HG02678 (cell line): ENCODE results near the gene DNHD1.

Experiments used
- ATAC-seq: cut with Tn5 transposase; IDR thresholded peaks from one replicate; pipeline ENCODE4 v1.9.1; 2021; ENCODE audit warnings: mild to moderate bottlenecking, moderate library complexity; ENCODE audit not compliant: unreplicated experiment

DNHD1 gene

GRCh38 chr11:6611092-6611962 lies 114.2 kb downstream of the DNHD1 start:
- no peak for ATAC-seq

DNA sequence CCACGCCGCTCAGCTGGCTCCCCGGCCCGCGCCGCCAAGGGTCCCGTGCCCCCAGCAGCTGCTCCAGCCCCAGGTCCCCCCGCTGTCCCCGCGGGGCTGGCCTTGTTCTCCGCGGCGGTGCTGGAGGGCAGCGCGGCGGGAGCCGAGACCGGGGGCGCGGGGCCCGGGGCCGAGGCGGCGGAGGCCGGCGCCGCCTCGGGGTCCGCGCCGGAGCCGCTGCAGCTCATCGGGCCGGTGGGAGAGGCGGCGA lies 114.8 kb downstream of the DNHD1 start:
- peak; percentile 11 for ATAC-seq

GRCh38 chr11:6612213-6613041 lies 115.3 kb downstream of the DNHD1 start, which contains the start of gene TAF10:
Gene TAF10 (minus strand): TSS chr11:6612216. CDS start chr11:6612189, 27 bp downstream.
- peak; percentile 89 for ATAC-seq

- no peak for ATAC-seq
Observed at GRCh38 chr11:6613496-6613895, 116.4 kb downstream of the DNHD1 start.

DNA sequence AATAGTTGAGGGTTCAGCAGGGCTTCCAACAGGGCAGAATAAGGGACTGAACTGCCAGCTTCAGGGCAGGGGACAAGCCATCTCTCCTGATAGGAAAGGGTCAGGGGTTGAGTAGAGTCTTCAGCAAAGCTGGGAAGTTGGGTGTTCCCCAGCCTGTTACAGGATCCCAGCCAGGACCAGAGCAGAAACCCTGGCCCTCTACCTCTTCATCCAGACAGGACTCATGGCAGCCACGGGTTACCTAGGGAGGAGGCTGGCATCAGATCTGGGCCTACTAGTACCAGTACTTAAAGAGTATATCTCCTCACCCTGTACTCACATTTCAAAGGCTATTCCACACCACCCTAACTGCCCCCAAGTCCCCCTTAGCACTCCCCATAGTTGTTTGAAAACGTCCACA lies 117.4 kb downstream of the DNHD1 start:
- no peak for ATAC-seq

DNA sequence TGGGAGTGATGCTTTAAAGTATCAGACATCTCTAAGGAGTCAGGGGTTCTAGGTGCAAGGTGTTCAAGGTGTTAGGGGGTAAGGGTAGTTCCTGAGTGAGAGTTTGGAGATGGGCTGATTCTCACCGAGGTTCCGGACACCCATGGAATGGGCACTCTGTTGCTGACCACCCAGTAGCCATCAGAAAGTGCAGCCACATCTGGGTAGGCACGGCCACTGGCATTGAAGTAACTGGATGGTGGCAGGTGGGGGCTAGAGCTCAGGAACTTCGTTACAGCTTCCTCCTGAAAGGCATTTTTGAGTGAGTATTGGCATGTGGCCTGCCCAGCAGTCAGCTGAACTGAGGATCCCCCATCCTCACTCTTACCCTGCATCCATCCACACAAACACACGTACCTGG lies 118.0 kb downstream of the DNHD1 start:
- ATAC-seq, result no peak

DNA sequence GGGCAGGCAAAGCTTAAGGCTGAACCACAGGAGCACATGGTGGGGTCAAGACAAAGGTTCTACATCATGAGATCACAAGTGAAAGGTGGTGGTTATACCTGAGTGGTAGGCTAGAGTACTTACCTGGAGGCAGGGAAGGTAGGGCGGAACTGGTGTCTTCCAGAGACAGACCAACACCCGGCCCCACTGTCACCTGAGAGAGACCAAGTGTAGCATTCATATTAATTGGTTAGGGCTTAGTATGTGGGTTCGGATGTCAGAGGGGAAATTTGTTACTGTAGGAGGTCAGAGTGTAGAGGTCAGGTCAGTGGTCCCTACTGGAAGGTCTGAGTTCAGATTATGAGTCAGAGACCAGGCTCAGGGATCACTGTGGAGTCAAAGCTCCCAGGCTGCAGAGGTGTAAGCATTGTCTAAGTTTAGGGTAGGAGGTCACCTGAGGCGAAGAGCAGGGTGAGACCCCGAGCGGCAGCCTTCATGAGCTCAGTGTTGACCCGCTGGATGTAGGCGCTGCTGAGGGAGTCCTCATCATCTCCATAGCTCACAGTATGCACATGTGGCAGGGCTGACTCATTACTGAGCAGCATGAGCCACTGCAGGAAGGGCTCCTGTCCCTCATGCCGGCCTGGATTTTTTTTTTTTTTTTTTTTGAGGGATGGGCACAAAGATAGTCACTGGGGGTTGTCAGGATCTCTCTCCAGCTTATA lies 119.0 kb downstream of the DNHD1 start:
- ATAC-seq, result no peak

- ATAC-seq, result no peak
Observed at GRCh38 chr11:6616596-6617250, 119.6 kb downstream of the DNHD1 start.

DNA sequence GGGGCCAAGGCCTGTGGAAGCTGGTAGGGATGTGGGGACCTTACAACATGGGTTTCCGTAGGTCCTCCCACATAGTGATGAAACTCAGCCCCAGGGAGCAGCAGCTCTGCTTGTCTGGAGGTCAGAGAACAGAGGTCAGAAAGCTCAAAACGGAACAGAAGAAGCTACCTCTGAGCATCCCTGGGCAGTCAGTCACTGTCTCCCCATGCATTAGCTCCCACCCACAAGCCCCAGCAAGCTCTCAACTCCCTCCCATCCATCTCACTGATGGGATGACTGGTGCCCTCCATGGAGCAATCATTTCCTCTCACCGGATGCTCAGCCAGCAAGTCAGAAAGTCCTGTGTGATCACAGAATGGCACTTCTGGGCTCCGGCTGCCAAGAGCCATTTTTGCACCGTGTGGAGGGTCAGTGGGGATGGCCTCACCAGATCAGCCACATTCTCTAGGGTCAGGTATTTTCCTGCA lies 120.3 kb downstream of the DNHD1 start:
- no peak for ATAC-seq

- no peak for ATAC-seq
Observed at GRCh38 chr11:6618117-6619003, 121.3 kb downstream of the DNHD1 start.

DNA sequence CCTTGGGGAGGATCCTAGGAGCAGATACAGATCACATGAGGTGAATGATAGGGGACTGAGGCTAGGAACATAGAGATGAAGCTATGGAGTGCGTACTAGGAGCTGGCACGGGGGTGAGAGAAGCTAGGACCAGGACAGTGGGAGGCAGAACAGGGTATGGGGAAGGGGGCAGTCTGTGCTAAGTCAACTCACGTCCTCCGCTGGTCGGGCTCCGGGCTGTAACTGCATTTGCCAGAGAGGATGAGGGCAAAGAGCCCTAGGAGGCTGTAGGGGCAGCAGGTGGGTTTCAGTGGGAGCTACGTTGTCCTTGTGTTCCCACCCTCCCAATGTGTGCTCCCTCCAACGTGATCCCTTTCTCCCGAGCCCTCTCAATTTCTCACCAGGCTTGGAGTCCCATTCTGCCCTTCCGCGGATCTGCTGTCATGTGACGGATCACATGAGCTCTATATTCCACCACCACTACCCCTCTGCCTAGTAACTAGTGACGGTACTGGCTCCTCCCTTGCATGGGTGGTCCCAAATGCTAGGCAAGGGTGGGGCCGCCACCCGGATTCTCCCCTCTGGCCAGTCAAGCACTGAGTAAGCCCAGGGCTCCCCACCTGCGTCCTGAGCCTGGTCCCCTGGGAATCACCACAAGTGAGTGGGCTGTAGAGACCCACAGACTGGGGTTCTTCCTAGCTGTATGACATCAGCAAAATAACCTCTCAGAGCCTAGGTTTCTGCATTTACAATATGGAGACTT lies 122.1 kb downstream of the DNHD1 start, which contains the start of gene TPP1:
TPP1 (minus strand) TSS at position 419 of the 742 bp plus-strand sequence; CDS start at position 397, 22 bp downstream.
- ATAC-seq, result peak; percentile 99

- ATAC-seq, result no peak
Observed at GRCh38 chr11:6620636-6621035, 123.6 kb downstream of the DNHD1 start.
